Measurements from ENCODE around the gene TOM1L2.

DNA sequence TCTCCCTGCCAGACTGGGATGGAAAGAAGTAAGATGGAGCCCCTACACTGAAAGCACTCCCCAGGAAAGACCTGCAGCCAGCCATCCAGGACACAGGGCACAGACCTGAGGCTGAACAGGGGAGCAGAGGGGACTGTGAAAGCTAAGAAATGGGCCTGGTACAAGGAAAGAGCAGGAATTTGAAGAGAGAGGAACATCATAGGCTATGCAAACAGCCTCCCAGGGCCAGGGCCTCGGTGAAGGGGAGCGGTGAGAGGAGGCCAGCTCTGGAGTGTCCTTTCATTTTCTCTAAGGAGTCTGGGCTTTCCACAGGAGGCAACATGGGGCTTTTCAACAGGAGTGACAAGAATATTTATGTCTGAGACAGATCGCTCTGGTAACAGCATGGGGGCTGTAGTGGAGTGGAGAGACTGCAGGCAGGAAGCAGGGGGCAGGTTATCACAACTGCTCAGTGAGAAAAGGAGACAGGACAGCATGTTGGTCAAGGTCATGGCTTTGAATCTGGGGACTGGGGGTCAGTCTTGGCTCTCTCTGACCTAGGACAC, 50.1 kb downstream of the TOM1L2 start:
- TF ChIP-seq, protein P1, sequence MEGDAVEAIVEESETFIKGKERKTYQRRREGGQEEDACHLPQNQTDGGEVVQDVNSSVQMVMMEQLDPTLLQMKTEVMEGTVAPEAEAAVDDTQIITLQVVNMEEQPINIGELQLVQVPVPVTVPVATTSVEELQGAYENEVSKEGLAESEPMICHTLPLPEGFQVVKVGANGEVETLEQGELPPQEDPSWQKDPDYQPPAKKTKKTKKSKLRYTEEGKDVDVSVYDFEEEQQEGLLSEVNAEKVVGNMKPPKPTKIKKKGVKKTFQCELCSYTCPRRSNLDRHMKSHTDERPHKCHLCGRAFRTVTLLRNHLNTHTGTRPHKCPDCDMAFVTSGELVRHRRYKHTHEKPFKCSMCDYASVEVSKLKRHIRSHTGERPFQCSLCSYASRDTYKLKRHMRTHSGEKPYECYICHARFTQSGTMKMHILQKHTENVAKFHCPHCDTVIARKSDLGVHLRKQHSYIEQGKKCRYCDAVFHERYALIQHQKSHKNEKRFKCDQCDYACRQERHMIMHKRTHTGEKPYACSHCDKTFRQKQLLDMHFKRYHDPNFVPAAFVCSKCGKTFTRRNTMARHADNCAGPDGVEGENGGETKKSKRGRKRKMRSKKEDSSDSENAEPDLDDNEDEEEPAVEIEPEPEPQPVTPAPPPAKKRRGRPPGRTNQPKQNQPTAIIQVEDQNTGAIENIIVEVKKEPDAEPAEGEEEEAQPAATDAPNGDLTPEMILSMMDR (IDR thresholded peaks at IDR 0.05) = no peak
- no peak for TF ChIP-seq POLR2A (IDR thresholded peaks at IDR 0.05)

All from uterus (tissue), 2 donors.